Naive B cell (primary cell): ENCODE results near the gene PACS1. TPM values are rescaled to one million over a fixed set of nuclear protein-coding genes. Genes with fewer than 3 reads are reported as not detected.
"Not testable (repeated sequence)": the region's sequence is repeated elsewhere in the genome, so short reads cannot be mapped to it uniquely, and the experiment has no call there.

Source experiments
- ATAC-seq, 2 donors: fragments of 150-1000 bp; cut with Tn5 transposase; 2 replicates each; pipeline ENCODE4 v1.10.0; 2021; ENCODE audit warnings: low read depth in 2 of 2, mild to moderate bottlenecking in 2 of 2, moderate library complexity in 2 of 2
- DNase-seq: peaks from one replicate; pipeline ENCODE4 v3.0.0; 2022
- H3K27ac Mint-ChIP-seq, 6 donors: one replicate each; pipeline ENCODE4 v1.8.0; 2020 to 2022; ENCODE audit warnings: mild to moderate bottlenecking in 6 of 6, mixed read lengths in 6 of 6, moderate library complexity in 5 of 6, inconsistent platforms in 2 of 6
- H3K27me3 Mint-ChIP-seq, 3 donors: one replicate each; pipeline ENCODE4 v1.8.0; 2021 to 2022; ENCODE audit warnings: mixed read lengths in 3 of 3, mild to moderate bottlenecking in 1 of 3
- H3K36me3 Mint-ChIP-seq, 2 donors: one replicate each; pipeline ENCODE4 v1.8.0; 2020 to 2022; ENCODE audit warnings: mixed read lengths in 2 of 2, inconsistent platforms in 1 of 2, mild to moderate bottlenecking in 1 of 2
- H3K4me1 Mint-ChIP-seq, 3 donors: one replicate each; pipeline ENCODE4 v1.8.0; 2020 to 2022; ENCODE audit warnings: mixed read lengths in 3 of 3, inconsistent platforms in 1 of 3, mild to moderate bottlenecking in 1 of 3, moderate library complexity in 1 of 3
- H3K4me3 Mint-ChIP-seq, 8 donors: one replicate each; pipeline ENCODE4 v1.8.0; 2020 to 2022; ENCODE audit warnings: mild to moderate bottlenecking in 8 of 8, mixed read lengths in 8 of 8, moderate library complexity in 8 of 8, inconsistent platforms in 2 of 8
- H3K9me3 Mint-ChIP-seq, 7 donors: one replicate each; pipeline ENCODE4 v1.8.0; 2020 to 2022; ENCODE audit warnings: mixed read lengths in 7 of 7, mild to moderate bottlenecking in 5 of 7, inconsistent platforms in 2 of 7, moderate library complexity in 1 of 7
- polyA plus RNA-seq, 6 donors: library from polyadenylated mRNA; unstranded; fragments of 300-500 nt; fragmentation: Illumina TruSeq; gene quantifications; one replicate each; pipeline ENCODE4 v1.2.3, GENCODE V29; 2021; ENCODE audit warnings: low read depth in 6 of 6

Gene PACS1
- polyA plus RNA-seq, 6 donors from 2014 or later, result 44.3 to 133 (median 57.3) TPM

GRCh38 chr11:66072081-66072480 is 2.0 kb downstream of the PACS1 start:
- H3K4me3 Mint-ChIP-seq, result peak overlapping the region; percentile 84 to 99 (median 98)
- peak overlapping the region; percentile 12 to 95 (median 91) for H3K27ac Mint-ChIP-seq
- no peaks in the 10 kb centered on the region for H3K27me3 Mint-ChIP-seq
- peaks cover 0 to 7% of the 10 kb centered on the region in 2 donors for H3K36me3 Mint-ChIP-seq
- no peak for DNase-seq
- ATAC-seq, result no peak
- H3K9me3 Mint-ChIP-seq, result peaks cover 0 to 2% (median 0%) of the 10 kb centered on the region in 7 donors
- peaks cover 47 to 83% (median 66%) of the 10 kb centered on the region in 3 donors for H3K4me1 Mint-ChIP-seq

- DNase-seq (no peak), ATAC-seq (no peak)
- Mint-ChIP-seq H3K4me1 (peaks cover 47 to 83% (median 66%) of the 10 kb centered on the region in 3 donors), H3K9me3 (peaks cover 0 to 2% (median 0%) of the 10 kb centered on the region in 7 donors), H3K36me3 (peaks cover 0 to 7% of the 10 kb centered on the region in 2 donors), H3K4me3 (peak overlapping the region; percentile 84 to 99 (median 98)), H3K27ac (peak overlapping the region in 5 of 6 donors; percentile 30 to 95 (median 91)), H3K27me3 (no peaks in the 10 kb centered on the region)
Measured at GRCh38 chr11:66072518-66072917, 2.4 kb downstream of the PACS1 start.

GRCh38 chr11:66073669-66074068 is 3.6 kb downstream of the PACS1 start:
- peaks cover 50 to 84% (median 66%) of the 10 kb centered on the region in 3 donors for H3K4me1 Mint-ChIP-seq
- no peaks in the 10 kb centered on the region for H3K27me3 Mint-ChIP-seq
- peaks cover 0 to 7% of the 10 kb centered on the region in 2 donors for H3K36me3 Mint-ChIP-seq
- peak overlapping the region in 2 of 6 donors; percentile 63 to 91 for H3K27ac Mint-ChIP-seq
- H3K4me3 Mint-ChIP-seq, result peak overlapping the region in 2 of 8 donors; percentile 63 to 99
- peaks cover 0 to 2% (median 0%) of the 10 kb centered on the region in 7 donors for H3K9me3 Mint-ChIP-seq
- ATAC-seq (no peak), DNase-seq (no peak)

GRCh38 chr11:66075273-66075672 is 5.2 kb downstream of the PACS1 start:
- Mint-ChIP-seq H3K36me3 (peaks cover 7 to 9% of the 10 kb centered on the region in 2 donors), H3K4me1 (peaks cover 54 to 91% (median 72%) of the 10 kb centered on the region in 3 donors), H3K9me3 (peaks cover 0 to 2% (median 0%) of the 10 kb centered on the region in 7 donors), H3K4me3 (peak overlapping the region in 1 of 8 donors; percentile 29), H3K27ac (peak overlapping the region in 3 of 6 donors; percentile 65 to 83 (median 69)), H3K27me3 (no peaks in the 10 kb centered on the region)
- DNase-seq (no peak), ATAC-seq (no peak)

- H3K27me3 Mint-ChIP-seq, result no peaks in the 10 kb centered on the region
- no peak for DNase-seq
- peaks cover 57 to 97% (median 74%) of the 10 kb centered on the region in 3 donors for H3K4me1 Mint-ChIP-seq
- H3K9me3 Mint-ChIP-seq, result no peaks in the 10 kb centered on the region
- H3K27ac Mint-ChIP-seq, result peak overlapping the region in 5 of 6 donors; percentile 22 to 98 (median 79)
- H3K4me3 Mint-ChIP-seq, result peak overlapping the region in 7 of 8 donors; percentile 9 to 90 (median 53)
- H3K36me3 Mint-ChIP-seq, result peaks cover 7 to 9% of the 10 kb centered on the region in 2 donors
- no peak for ATAC-seq
Measured at GRCh38 chr11:66076561-66076960, 6.5 kb downstream of the PACS1 start.

- H3K9me3 Mint-ChIP-seq, result no peaks in the 10 kb centered on the region
- peaks cover 7 to 9% of the 10 kb centered on the region in 2 donors for H3K36me3 Mint-ChIP-seq
Measured at GRCh38 chr11:66077927-66078326, 7.9 kb downstream of the PACS1 start.

GRCh38 chr11:66078949-66079348 is 8.9 kb downstream of the PACS1 start:
- not testable (repeated sequence) for H3K27me3 Mint-ChIP-seq, ATAC-seq
- H3K36me3 Mint-ChIP-seq, result peaks cover 9 to 14% of the 10 kb centered on the region in 2 donors

More at GRCh38 chr11:66077927-66078326, 7.9 kb downstream of the PACS1 start:
- ATAC-seq (peak; percentile 38 to 42), DNase-seq (peak; percentile 50)
- H3K27me3 Mint-ChIP-seq, result no peaks in the 10 kb centered on the region
- H3K4me1 Mint-ChIP-seq, result peaks cover 49 to 97% (median 70%) of the 10 kb centered on the region in 3 donors
- H3K27ac Mint-ChIP-seq, result peak overlapping the region; percentile 54 to 98 (median 84)
- peak overlapping the region; percentile 63 to 90 (median 84) for H3K4me3 Mint-ChIP-seq

GRCh38 chr11:66080055-66080817 is 10.2 kb downstream of the PACS1 start:
- Mint-ChIP-seq H3K27me3 (no peaks in the 10 kb centered on the region), H3K4me3 (peak overlapping the region; percentile 31 to 94 (median 86)), H3K36me3 (peaks cover 8 to 9% of the 10 kb centered on the region in 2 donors), H3K4me1 (peaks cover 62 to 98% (median 81%) of the 10 kb centered on the region in 3 donors), H3K9me3 (no peaks in the 10 kb centered on the region), H3K27ac (peak overlapping the region; percentile 79 to 98 (median 96))
- ATAC-seq (no peak), DNase-seq (no peak)

More at GRCh38 chr11:66078949-66079348, 8.9 kb downstream of the PACS1 start:
- Mint-ChIP-seq H3K27ac (peak overlapping the region; percentile 72 to 98 (median 90)), H3K4me3 (peak overlapping the region in 7 of 8 donors; percentile 63 to 90 (median 86)), H3K4me1 (peaks cover 49 to 98% (median 72%) of the 10 kb centered on the region in 3 donors)
- H3K9me3 Mint-ChIP-seq, DNase-seq: not testable (repeated sequence)

- ATAC-seq (peak; percentile 97 to 98), DNase-seq (peak; percentile 81)
- H3K27me3 Mint-ChIP-seq, result no peaks in the 10 kb centered on the region
- peak overlapping the region; percentile 79 to 98 (median 98) for H3K27ac Mint-ChIP-seq
- H3K9me3 Mint-ChIP-seq, result no peaks in the 10 kb centered on the region
- peaks cover 8 to 9% of the 10 kb centered on the region in 2 donors for H3K36me3 Mint-ChIP-seq
- peak overlapping the region; percentile 63 to 94 (median 89) for H3K4me3 Mint-ChIP-seq
- peaks cover 58 to 98% (median 74%) of the 10 kb centered on the region in 3 donors for H3K4me1 Mint-ChIP-seq
Measured at GRCh38 chr11:66081505-66081904, 11.4 kb downstream of the PACS1 start.

- ATAC-seq, result no peak
- H3K9me3 Mint-ChIP-seq, result no peaks in the 10 kb centered on the region
- DNase-seq, result no peak
Measured at GRCh38 chr11:66082946-66083698, 13.1 kb downstream of the PACS1 start.

GRCh38 chr11:66083767-66084166 is 13.7 kb downstream of the PACS1 start:
- H3K4me1 Mint-ChIP-seq, result peaks cover 57 to 98% (median 77%) of the 10 kb centered on the region in 3 donors
- DNase-seq (no peak), ATAC-seq (no peak)
- peaks cover 8 to 9% of the 10 kb centered on the region in 2 donors for H3K36me3 Mint-ChIP-seq
- peak overlapping the region; percentile 1 to 78 (median 40) for H3K4me3 Mint-ChIP-seq
- H3K27ac Mint-ChIP-seq, result peak overlapping the region; percentile 48 to 98 (median 86)
- H3K9me3 Mint-ChIP-seq, result no peaks in the 10 kb centered on the region
- no peaks in the 10 kb centered on the region for H3K27me3 Mint-ChIP-seq

More at GRCh38 chr11:66082946-66083698, 13.1 kb downstream of the PACS1 start:
- Mint-ChIP-seq H3K27me3 (no peaks in the 10 kb centered on the region), H3K27ac (peak overlapping the region; percentile 7 to 98 (median 86)), H3K4me3 (peak overlapping the region in 7 of 8 donors; percentile 1 to 78 (median 47)), H3K36me3 (peaks cover 8 to 9% of the 10 kb centered on the region in 2 donors), H3K4me1 (peaks cover 58 to 98% (median 77%) of the 10 kb centered on the region in 3 donors)

- no peak for ATAC-seq
- Mint-ChIP-seq H3K4me3 (peak overlapping the region in 2 of 8 donors; percentile 43 to 55), H3K36me3 (peaks cover 2 to 8% of the 10 kb centered on the region in 2 donors), H3K27ac (peak overlapping the region in 4 of 6 donors; percentile 79 to 98 (median 86)), H3K4me1 (peaks cover 57 to 97% (median 67%) of the 10 kb centered on the region in 3 donors), H3K27me3 (no peaks in the 10 kb centered on the region), H3K9me3 (no peaks in the 10 kb centered on the region)
- DNase-seq, result no peak
Measured at GRCh38 chr11:66084821-66085475, 14.9 kb downstream of the PACS1 start.
